ENCODE results near the gene NDP.

The NDP gene

DNA sequence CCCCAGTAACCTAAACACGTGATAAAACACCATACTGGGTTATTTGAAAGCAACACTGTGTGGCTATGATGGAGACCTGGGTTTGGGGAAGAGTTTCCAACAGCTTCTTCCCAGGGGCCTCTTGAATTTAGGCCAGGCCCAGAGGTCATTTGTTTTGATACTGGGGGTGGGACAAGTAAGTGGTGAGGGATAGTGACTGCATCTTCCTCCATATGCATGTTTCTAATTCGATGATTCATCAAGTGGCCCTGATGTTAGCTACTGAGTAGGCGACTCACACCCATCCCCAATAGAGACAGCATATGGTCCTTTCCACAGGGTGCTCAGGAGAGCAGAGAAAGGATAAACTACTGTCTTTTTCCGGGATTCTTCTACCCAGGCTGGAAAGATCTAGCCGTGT lies 2.7 kb downstream of the NDP start:
- DNase-seq, result no peak
- H3K9ac ChIP-seq (ENCODE audit: low read depth, low read length), result no peak overlapping the region
- no peak for ATAC-seq (ENCODE audit: insufficient read depth, low read depth)
- TF ChIP-seq, protein P1, sequence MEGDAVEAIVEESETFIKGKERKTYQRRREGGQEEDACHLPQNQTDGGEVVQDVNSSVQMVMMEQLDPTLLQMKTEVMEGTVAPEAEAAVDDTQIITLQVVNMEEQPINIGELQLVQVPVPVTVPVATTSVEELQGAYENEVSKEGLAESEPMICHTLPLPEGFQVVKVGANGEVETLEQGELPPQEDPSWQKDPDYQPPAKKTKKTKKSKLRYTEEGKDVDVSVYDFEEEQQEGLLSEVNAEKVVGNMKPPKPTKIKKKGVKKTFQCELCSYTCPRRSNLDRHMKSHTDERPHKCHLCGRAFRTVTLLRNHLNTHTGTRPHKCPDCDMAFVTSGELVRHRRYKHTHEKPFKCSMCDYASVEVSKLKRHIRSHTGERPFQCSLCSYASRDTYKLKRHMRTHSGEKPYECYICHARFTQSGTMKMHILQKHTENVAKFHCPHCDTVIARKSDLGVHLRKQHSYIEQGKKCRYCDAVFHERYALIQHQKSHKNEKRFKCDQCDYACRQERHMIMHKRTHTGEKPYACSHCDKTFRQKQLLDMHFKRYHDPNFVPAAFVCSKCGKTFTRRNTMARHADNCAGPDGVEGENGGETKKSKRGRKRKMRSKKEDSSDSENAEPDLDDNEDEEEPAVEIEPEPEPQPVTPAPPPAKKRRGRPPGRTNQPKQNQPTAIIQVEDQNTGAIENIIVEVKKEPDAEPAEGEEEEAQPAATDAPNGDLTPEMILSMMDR (IDR thresholded peaks at IDR 0.05; ENCODE audit: borderline replicate concordance, extremely low read depth, low read length, poor library complexity, severe bottlenecking), result no peak
- TF ChIP-seq EZH2 (IDR thresholded peaks at IDR 0.05; ENCODE audit: borderline replicate concordance, low read depth, low read length, severe bottlenecking), result no peak
- no peaks in the 10 kb centered on the region for H3K36me3 ChIP-seq (ENCODE audit: insufficient read depth, low read length)
- H3K4me3 ChIP-seq (ENCODE audit: low read depth in 1 of 2, low read length in 2 of 2), result no peak overlapping the region
- H4K20me1 ChIP-seq (ENCODE audit: insufficient read depth, low read length), result no peaks in the 10 kb centered on the region
- no peak overlapping the region for H3K4me2 ChIP-seq (ENCODE audit: insufficient read depth, low read length)
- H3K27ac ChIP-seq (ENCODE audit: low read length), result no peak overlapping the region
- H3K9me3 ChIP-seq (ENCODE audit: insufficient read depth, low read length, severe bottlenecking), result no peaks in the 10 kb centered on the region
- H3K4me1 ChIP-seq (ENCODE audit: insufficient read depth, low read length), result no peaks in the 10 kb centered on the region
- H3K79me2 ChIP-seq (ENCODE audit: insufficient read depth, low read length), result no peaks in the 10 kb centered on the region
- H2AFZ ChIP-seq (ENCODE audit: low read depth, low read length), result no peak overlapping the region
- H3K27me3 ChIP-seq (ENCODE audit: insufficient read depth, low read length, poor library complexity), result no peaks in the 10 kb centered on the region

DNA sequence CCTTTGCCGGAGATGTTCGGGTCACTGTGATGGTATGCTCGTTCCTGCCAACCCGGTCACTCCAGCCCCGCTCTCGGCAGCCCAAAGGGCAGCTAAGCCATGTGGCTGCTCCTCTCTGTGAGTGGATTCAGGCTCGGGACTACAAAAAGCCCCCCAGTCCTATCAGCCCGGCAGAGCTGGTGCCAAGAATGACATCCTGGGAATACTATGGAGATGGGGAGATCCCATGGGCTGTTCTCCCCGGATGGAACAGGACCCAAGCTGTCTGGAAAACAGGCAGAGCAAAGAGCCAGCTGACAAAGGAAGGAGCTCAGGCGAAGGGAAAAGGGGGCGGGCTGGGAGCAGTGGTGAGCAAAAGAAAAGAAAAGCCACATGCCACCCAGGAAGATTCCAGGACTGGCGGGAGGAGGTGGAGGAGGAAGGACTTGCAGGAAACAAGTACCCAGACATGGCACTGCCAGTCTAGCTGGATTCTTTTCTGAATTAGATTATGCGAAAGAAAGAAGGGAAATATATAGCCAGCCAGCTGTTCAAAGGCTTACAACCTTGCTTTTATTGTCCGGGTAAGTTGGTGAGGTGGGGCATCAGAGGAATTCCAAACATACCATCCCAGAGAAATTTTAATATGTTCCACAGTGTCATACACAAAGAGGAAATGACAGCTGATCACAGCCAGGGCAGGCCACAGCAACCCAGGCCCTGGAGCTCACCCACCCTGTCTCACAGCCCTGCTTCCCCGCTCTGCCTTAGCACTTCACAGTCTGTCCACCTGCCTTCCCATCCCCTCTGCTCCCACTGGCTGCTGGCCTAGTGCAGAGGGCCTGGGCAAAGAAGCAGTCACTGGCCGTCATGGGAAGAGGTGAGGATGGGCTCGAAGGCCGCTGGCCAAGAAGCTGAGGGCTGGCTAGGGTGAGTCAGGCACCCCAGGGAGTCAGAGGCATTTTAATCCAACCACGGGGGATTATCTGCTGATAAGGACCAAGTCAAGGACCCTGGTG lies 3.4 kb downstream of the NDP start:
- no peaks in the 10 kb centered on the region for H3K27me3 ChIP-seq (ENCODE audit: insufficient read depth, low read length, poor library complexity)
- no peak overlapping the region for H3K4me3 ChIP-seq (ENCODE audit: low read depth in 1 of 2, low read length in 2 of 2)
- H3K4me1 ChIP-seq (ENCODE audit: insufficient read depth, low read length), result no peaks in the 10 kb centered on the region
- H2AFZ ChIP-seq (ENCODE audit: low read depth, low read length), result no peak overlapping the region
- no peaks in the 10 kb centered on the region for H3K36me3 ChIP-seq (ENCODE audit: insufficient read depth, low read length)
- no peak overlapping the region for H3K4me2 ChIP-seq (ENCODE audit: insufficient read depth, low read length)
- no peaks in the 10 kb centered on the region for H3K9me3 ChIP-seq (ENCODE audit: insufficient read depth, low read length, severe bottlenecking)
- DNase-seq (no peak), ATAC-seq (ENCODE audit: insufficient read depth, low read depth) (no peak)
- no peak for TF ChIP-seq EZH2 (IDR thresholded peaks at IDR 0.05; ENCODE audit: borderline replicate concordance, low read depth, low read length, severe bottlenecking)
- TF ChIP-seq, protein P1 (IDR thresholded peaks at IDR 0.05; ENCODE audit: borderline replicate concordance, extremely low read depth, low read length, poor library complexity, severe bottlenecking), result no peak
- H3K79me2 ChIP-seq (ENCODE audit: insufficient read depth, low read length), result no peaks in the 10 kb centered on the region
- H4K20me1 ChIP-seq (ENCODE audit: insufficient read depth, low read length), result no peaks in the 10 kb centered on the region
- H3K9ac ChIP-seq (ENCODE audit: low read depth, low read length), result no peak overlapping the region
- H3K27ac ChIP-seq (ENCODE audit: low read length), result no peak overlapping the region

DNA sequence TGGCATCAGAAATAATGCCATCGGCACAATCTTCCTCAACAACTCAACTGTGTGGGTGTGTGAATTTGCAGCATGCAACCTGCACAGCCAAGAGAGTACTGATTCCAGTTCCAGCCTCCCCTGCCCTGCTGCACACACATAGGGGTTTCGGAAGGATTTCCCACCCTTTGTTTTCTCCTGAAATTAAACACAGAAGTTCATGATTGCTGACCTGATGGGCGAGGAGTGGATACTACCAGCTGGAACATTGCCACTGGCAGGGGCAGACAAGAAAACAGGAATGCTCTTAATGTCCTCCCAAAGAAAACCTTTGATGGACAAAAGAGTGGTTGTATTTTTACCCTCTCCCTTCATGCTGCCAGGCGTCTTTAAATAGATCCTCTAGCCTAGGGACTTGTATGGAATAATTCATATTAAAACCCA lies 4.8 kb downstream of the NDP start:
- Histone ChIP-seq H3K36me3 (ENCODE audit: insufficient read depth, low read length) (no peaks in the 10 kb centered on the region), H2AFZ (ENCODE audit: low read depth, low read length) (no peak overlapping the region), H3K27ac (ENCODE audit: low read length) (no peak overlapping the region), H4K20me1 (ENCODE audit: insufficient read depth, low read length) (no peaks in the 10 kb centered on the region), H3K27me3 (ENCODE audit: insufficient read depth, low read length, poor library complexity) (no peaks in the 10 kb centered on the region), H3K79me2 (ENCODE audit: insufficient read depth, low read length) (no peaks in the 10 kb centered on the region), H3K9ac (ENCODE audit: low read depth, low read length) (no peak overlapping the region), H3K4me3 (ENCODE audit: low read depth in 1 of 2, low read length in 2 of 2) (no peak overlapping the region), H3K4me2 (ENCODE audit: insufficient read depth, low read length) (no peak overlapping the region), H3K4me1 (ENCODE audit: insufficient read depth, low read length) (no peaks in the 10 kb centered on the region), H3K9me3 (ENCODE audit: insufficient read depth, low read length, severe bottlenecking) (no peaks in the 10 kb centered on the region)
- no peak for TF ChIP-seq EZH2 (IDR thresholded peaks at IDR 0.05; ENCODE audit: borderline replicate concordance, low read depth, low read length, severe bottlenecking)
- TF ChIP-seq, protein P1 (IDR thresholded peaks at IDR 0.05; ENCODE audit: borderline replicate concordance, extremely low read depth, low read length, poor library complexity, severe bottlenecking), result no peak
- DNase-seq (no peak), ATAC-seq (ENCODE audit: insufficient read depth, low read depth) (no peak)

Data from DND-41 (cell line).